ENCODE results near the gene PLA2G2C. TPM values are rescaled to one million over a fixed set of nuclear protein-coding genes. Genes with fewer than 3 reads are reported as not detected.

PLA2G2C gene
- total RNA-seq, 2 experiments from 2014 or later = not detected

GRCh38 chr1:20138346-20138745, 48.0 kb downstream of the PLA2G2C start:
- no peaks in the 10 kb centered on the region for H3K4me1 Mint-ChIP-seq (ENCODE audit: low read depth)
- ATAC-seq (ENCODE audit: poor library complexity) = no peak
- H3K9me3 Mint-ChIP-seq = no peaks in the 10 kb centered on the region

GRCh38 chr1:20137604-20138003, 48.7 kb downstream of the PLA2G2C start:
- TF ChIP-seq CTCF (IDR thresholded peaks at IDR 0.05) = no peak
- Mint-ChIP-seq H3K27me3 (peaks cover 20% of the 10 kb centered on the region), H3K4me3 (no peak overlapping the region), H3K27ac (no peak overlapping the region), H3K4me1 (ENCODE audit: low read depth) (no peaks in the 10 kb centered on the region), H3K36me3 (ENCODE audit: low read depth) (no peaks in the 10 kb centered on the region), H3K9me3 (no peaks in the 10 kb centered on the region)
- intact Hi-C loops (cut with DNase I, micrococcal nuclease) = no loop called here
- Histone ChIP-seq H3K27me3 (ENCODE audit: control insufficient read depth in 1 of 2, insufficient read depth in 2 of 2, low read length in 2 of 2) (peaks cover 0 to 12% of the 10 kb centered on the region in 2 experiments), H3K27ac (ENCODE audit: low read depth in 1 of 2, low read length in 2 of 2) (no peak overlapping the region), H3K4me1 (ENCODE audit: insufficient read depth, low read length) (no peaks in the 10 kb centered on the region), H3K9me3 (ENCODE audit: control insufficient read depth in 1 of 2, insufficient read depth in 1 of 2, low read length in 2 of 2) (no peaks in the 10 kb centered on the region), H3K36me3 (ENCODE audit: insufficient read depth, low read length) (no peaks in the 10 kb centered on the region), H3K4me3 (ENCODE audit: low read length) (no peak overlapping the region)
- ChIA-PET CTCF (no interaction called here), POLR2A (no interaction called here)
- ATAC-seq (ENCODE audit: poor library complexity) (no peak), DNase-seq (no peak)

More at GRCh38 chr1:20138346-20138745, 48.0 kb downstream of the PLA2G2C start:
- H3K27me3 Mint-ChIP-seq = peaks cover 16% of the 10 kb centered on the region
- Histone ChIP-seq H3K9me3 (ENCODE audit: control insufficient read depth in 1 of 2, insufficient read depth in 1 of 2, low read length in 2 of 2) (no peaks in the 10 kb centered on the region), H3K4me3 (ENCODE audit: low read length) (no peak overlapping the region), H3K27me3 (ENCODE audit: control insufficient read depth in 1 of 2, insufficient read depth in 2 of 2, low read length in 2 of 2) (peaks cover 0 to 12% of the 10 kb centered on the region in 2 experiments), H3K27ac (ENCODE audit: low read depth in 1 of 2, low read length in 2 of 2) (no peak overlapping the region), H3K4me1 (ENCODE audit: insufficient read depth, low read length) (no peaks in the 10 kb centered on the region), H3K36me3 (ENCODE audit: insufficient read depth, low read length) (no peaks in the 10 kb centered on the region)
- TF ChIP-seq CTCF (IDR thresholded peaks at IDR 0.05) = no peak
- H3K4me3 Mint-ChIP-seq = no peak overlapping the region
- CTCF ChIA-PET = no interaction called here
- no peak overlapping the region for H3K27ac Mint-ChIP-seq
- no peak for DNase-seq
- intact Hi-C loops (cut with DNase I, micrococcal nuclease) = no loop called here
- H3K36me3 Mint-ChIP-seq (ENCODE audit: low read depth) = no peaks in the 10 kb centered on the region
- POLR2A ChIA-PET = no interaction called here

GRCh38 chr1:20137055-20137454, 49.3 kb downstream of the PLA2G2C start:
- Mint-ChIP-seq H3K27me3 (peaks cover 24% of the 10 kb centered on the region), H3K36me3 (ENCODE audit: low read depth) (no peaks in the 10 kb centered on the region), H3K9me3 (no peaks in the 10 kb centered on the region), H3K4me3 (no peak overlapping the region), H3K27ac (no peak overlapping the region), H3K4me1 (ENCODE audit: low read depth) (no peaks in the 10 kb centered on the region)
- no peak for ATAC-seq (ENCODE audit: poor library complexity)
- H3K4me1 ChIP-seq (ENCODE audit: insufficient read depth, low read length) = no peaks in the 10 kb centered on the region
- DNase-seq = no peak
- TF ChIP-seq CTCF (IDR thresholded peaks at IDR 0.05) = no peak
- H3K9me3 ChIP-seq (ENCODE audit: control insufficient read depth in 1 of 2, insufficient read depth in 1 of 2, low read length in 2 of 2) = no peaks in the 10 kb centered on the region
- no peak overlapping the region for H3K27ac ChIP-seq (ENCODE audit: low read depth in 1 of 2, low read length in 2 of 2)
- H3K27me3 ChIP-seq (ENCODE audit: control insufficient read depth in 1 of 2, insufficient read depth in 2 of 2, low read length in 2 of 2) = peaks cover 0 to 12% of the 10 kb centered on the region in 2 experiments
- CTCF ChIA-PET = no interaction called here
- no peak overlapping the region for H3K4me3 ChIP-seq (ENCODE audit: low read length)
- no peaks in the 10 kb centered on the region for H3K36me3 ChIP-seq (ENCODE audit: insufficient read depth, low read length)
- POLR2A ChIA-PET = no interaction called here
- intact Hi-C loops (cut with DNase I, micrococcal nuclease) = no loop called here
